Astrocyte of the spinal cord (primary cell): ENCODE results near the gene PSMG4.

Experiments used
- DNase-seq: peaks from one replicate; pipeline ENCODE4 v3.0.0; 2011; ENCODE audit warnings: low read depth, low spot score
- H3K4me3 ChIP-seq: 2 replicates; pipeline ENCODE4 v1.5.1; 2011; ENCODE audit warnings: low read depth, mild to moderate bottlenecking, low read length, moderate library complexity
- CTCF ChIP-seq: IDR thresholded peaks from 2 replicates; pipeline ENCODE4 v1.5.1; 2012; ENCODE audit warnings: low read depth, mild to moderate bottlenecking, low read length, inconsistent platforms
- in situ Hi-C: cut with HindIII; loops from 2 replicates; pipeline ENCODE4 v1.10.0; 2017; ENCODE audit warnings: low sequenced_read_pairs

PSMG4 gene

GRCh38 chr6:3296078-3296477 lies 37.3 kb downstream of the PSMG4 start:
- no peak for TF ChIP-seq CTCF
- in situ Hi-C loops, result loop anchor here (25.0 kb wide), 1 partner anchor 416 kb away; no protein-coding TSS in a partner anchor
- H3K4me3 ChIP-seq, result no peak overlapping the region
- DNase-seq, result no peak

- no peak overlapping the region for H3K4me3 ChIP-seq
- in situ Hi-C loops, result loop anchor here (25.0 kb wide), 1 partner anchor 416 kb away; no protein-coding TSS in a partner anchor
Measured at GRCh38 chr6:3296537-3296936, 37.8 kb downstream of the PSMG4 start.

GRCh38 chr6:3297006-3297405 lies 38.3 kb downstream of the PSMG4 start:
- H3K4me3 ChIP-seq, result no peak overlapping the region
- in situ Hi-C loops, result loop anchor here (25.0 kb wide), 1 partner anchor 415 kb away; no protein-coding TSS in a partner anchor
- peak; percentile 83 for DNase-seq
- no peak for TF ChIP-seq CTCF

More at GRCh38 chr6:3296537-3296936, 37.8 kb downstream of the PSMG4 start:
- DNase-seq, result no peak
- TF ChIP-seq CTCF, result no peak

DNA sequence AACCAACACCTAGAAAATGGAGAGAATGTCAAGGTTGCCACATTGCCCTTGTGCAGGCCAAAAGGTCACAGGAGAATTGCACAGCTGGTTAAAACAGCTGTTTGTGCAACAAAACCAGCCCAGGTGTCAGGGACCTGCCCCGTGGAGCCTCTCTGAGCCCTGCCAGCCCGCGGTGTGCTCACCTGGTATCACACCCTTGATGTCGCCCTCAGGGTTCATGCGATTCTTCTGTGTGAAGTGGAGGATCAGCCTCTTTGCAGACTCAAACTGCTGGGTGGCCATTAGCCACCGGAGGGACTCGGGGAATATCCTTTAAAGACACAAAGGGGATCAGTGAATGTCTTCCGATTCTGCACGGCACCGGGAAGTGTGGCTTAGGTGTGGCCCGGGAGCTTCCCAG lies 39.2 kb downstream of the PSMG4 start:
- no peak for TF ChIP-seq CTCF
- no peak for DNase-seq
- in situ Hi-C loops, result loop anchor here (25.0 kb wide), 1 partner anchor 414 kb away; no protein-coding TSS in a partner anchor
- no peak overlapping the region for H3K4me3 ChIP-seq

DNA sequence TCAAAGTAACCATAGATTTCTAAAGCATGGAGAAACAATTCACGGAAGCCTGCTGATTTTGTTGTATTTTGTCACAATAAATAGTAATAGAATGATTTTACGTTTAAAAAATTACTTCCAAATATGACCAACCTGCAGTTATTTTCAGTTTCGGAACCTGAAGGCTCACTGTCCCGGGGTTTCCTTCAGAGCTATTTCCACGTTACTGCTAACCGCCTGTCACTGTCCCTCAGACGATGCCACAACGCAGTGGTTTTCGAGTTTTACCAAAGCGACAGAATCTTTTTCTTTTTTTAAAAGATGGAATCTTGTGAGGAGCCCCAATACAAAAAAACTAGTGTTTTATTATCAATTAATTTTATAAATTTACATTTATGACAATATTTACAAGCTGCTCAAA lies 40.5 kb downstream of the PSMG4 start:
- in situ Hi-C loops, result loop anchor here (25.0 kb wide), 1 partner anchor 413 kb away; no protein-coding TSS in a partner anchor

GRCh38 chr6:3301506-3301905 lies 42.8 kb downstream of the PSMG4 start:
- H3K4me3 ChIP-seq, result no peak overlapping the region
- DNase-seq, result no peak
- in situ Hi-C loops, result no loop called here
- no peak for TF ChIP-seq CTCF

More for the DNA sequence above, 40.5 kb downstream of the PSMG4 start:
- no peak for DNase-seq
- no peak overlapping the region for H3K4me3 ChIP-seq
- TF ChIP-seq CTCF, result no peak
